Measurements from ENCODE around the gene RARRES1.
"Not testable (repeated sequence)": the region's sequence is repeated elsewhere in the genome, so short reads cannot be mapped to it uniquely, and the experiment has no call there.

RARRES1 gene

DNA sequence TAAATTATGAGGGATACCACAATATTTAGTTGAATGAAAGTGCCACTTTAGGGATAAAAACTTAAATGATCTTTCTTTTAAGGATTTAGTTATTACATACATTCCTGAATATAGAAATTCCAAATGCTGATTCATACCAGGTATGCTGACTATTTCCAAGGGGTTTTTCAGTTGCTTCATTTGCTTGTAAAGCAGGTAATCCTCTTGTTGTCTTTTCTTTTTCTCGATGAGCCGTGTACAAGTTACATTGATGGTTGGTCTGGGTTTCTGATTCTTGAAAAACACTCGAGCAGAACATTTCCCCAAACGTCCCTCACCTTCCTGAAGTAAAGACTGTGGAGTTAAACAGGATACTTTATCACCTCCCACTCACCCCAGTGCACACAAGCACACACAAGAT, 21.7 kb downstream of the RARRES1 start:
- no peak for DNase-seq (ENCODE audit: low spot score in 2 of 2)
- Mint-ChIP-seq H3K27ac (no peak overlapping the region), H3K36me3 (peaks cover 31% of the 10 kb centered on the region)

DNA sequence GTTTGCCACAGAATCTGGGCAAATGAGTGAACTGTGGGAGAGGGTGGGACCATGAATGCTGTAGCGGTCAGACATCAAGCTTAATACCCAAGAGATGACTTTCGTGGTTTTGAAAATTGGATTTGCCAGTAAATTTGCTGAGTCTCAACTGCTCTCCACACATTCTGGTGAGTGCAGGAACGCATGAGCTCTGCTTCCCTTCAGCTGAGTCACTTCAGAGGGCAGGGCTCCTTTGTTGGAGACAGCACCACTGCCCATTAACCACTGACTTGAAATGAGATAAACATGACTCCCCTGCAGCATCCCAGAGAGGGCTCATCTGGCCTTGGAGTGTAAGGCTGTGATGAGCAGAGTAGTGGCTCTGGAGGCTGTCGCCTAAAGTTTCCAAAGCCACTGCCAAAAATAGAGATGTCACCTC, 22.6 kb downstream of the RARRES1 start:
- peaks cover 33% of the 10 kb centered on the region for H3K36me3 Mint-ChIP-seq
- no peak overlapping the region for H3K27ac Mint-ChIP-seq
- H3K4me3 Mint-ChIP-seq: no peak overlapping the region
- H3K4me1 Mint-ChIP-seq: no peaks in the 10 kb centered on the region
- DNase-seq (ENCODE audit: low spot score in 2 of 2): no peak
- H3K9me3 Mint-ChIP-seq: no peaks in the 10 kb centered on the region
- no peaks in the 10 kb centered on the region for H3K27me3 Mint-ChIP-seq
- ATAC-seq (ENCODE audit: low read depth): no peak

More for the DNA sequence above, 21.7 kb downstream of the RARRES1 start:
- ATAC-seq (ENCODE audit: low read depth): no peak
- H3K4me1 Mint-ChIP-seq: no peaks in the 10 kb centered on the region
- no peak overlapping the region for H3K4me3 Mint-ChIP-seq
- H3K9me3 Mint-ChIP-seq: no peaks in the 10 kb centered on the region
- H3K27me3 Mint-ChIP-seq: no peaks in the 10 kb centered on the region

DNA sequence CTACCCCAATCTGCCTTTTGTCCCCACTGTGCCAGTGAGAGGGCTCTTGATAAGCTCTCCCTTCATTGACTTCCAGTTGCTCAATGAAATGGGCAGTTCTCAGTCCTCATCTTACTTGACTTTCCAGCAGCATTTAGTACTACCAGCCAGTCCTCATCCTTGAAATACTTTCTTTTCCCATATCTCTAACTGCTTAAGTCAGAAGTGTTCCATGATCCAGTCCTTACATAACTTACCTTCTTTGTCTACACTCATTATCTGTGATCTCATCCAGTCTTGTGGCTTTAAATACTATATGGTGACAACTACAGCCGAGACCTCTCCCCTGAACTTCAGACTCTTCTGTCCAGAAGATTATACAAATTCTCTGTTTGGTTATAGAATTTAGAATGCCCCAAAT, 28.7 kb downstream of the RARRES1 start:
- Mint-ChIP-seq H3K4me1 (peaks cover 3% of the 10 kb centered on the region), H3K4me3 (no peak overlapping the region), H3K9me3 (no peaks in the 10 kb centered on the region), H3K36me3 (peaks cover 37% of the 10 kb centered on the region), H3K27me3 (no peaks in the 10 kb centered on the region), H3K27ac (peak overlapping the region; percentile 4)
- no peak for ATAC-seq (ENCODE audit: low read depth)
- no peak for DNase-seq (ENCODE audit: low spot score in 2 of 2)

DNA sequence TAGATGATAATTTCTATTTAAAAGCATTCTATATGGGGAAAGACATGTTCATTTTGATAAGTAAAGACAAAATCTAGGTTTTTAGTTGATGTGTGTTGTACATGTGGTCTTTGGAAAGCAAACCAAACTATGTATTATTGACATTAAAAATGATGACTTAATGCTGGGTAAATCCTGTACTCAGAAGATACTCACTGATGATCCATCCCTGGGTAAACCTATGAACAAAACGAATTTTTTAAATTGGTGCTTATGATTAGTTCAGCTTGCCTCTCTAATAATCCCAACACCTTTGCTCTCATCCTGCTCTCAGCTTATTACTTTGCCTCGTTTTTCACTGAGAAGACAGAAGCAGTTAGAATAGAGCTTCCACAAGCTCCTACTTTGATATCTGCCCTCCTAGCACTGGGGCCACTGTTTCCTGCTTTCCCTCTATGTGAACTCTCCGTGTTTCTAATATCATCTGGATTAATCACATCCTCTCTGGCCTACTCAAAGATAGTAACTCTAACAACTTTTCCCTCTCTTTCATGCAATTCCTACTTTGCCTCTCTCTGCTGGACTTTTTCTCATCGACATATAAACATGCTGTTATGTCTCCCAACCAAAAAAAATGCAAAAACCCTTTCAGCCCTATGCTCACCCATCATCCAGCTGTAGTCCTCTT, 29.3 kb downstream of the RARRES1 start:
- H3K36me3 Mint-ChIP-seq: peaks cover 32% of the 10 kb centered on the region
- no peaks in the 10 kb centered on the region for H3K9me3 Mint-ChIP-seq
- no peak for DNase-seq (ENCODE audit: low spot score in 2 of 2)
- ATAC-seq (ENCODE audit: low read depth): no peak
- peak overlapping the region; percentile 4 for H3K27ac Mint-ChIP-seq
- H3K4me1 Mint-ChIP-seq: peaks cover 3% of the 10 kb centered on the region
- no peaks in the 10 kb centered on the region for H3K27me3 Mint-ChIP-seq
- H3K4me3 Mint-ChIP-seq: no peak overlapping the region

DNA sequence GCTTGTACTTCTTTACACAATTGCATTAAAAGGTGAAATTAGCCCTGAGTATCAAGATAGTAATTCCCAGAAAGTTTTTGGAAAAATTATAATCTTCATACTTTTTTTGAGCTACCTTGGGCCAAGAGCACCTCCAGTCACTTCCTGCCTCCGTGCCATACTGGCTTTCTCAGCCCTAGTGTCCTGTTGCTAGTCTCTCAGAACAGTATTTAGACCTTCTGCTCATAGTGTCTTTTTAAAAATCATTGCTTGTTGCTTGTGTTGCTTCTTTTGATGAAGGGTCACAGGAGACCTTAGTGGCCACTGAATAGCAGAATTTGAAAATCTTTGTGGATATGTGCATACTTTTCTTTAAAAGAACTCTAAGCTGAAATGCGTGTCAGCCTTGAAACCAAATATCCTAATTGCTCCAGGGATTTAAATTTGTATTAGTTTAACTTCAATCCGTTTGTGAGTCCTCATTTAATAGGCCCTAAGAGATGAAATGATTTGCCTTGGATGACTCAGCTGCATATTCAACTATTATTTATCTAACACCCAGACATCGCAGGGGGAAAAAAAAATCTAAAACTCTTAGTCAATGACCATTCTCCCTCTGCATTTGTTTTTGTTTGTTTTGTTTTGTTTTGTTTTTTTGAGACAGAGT, 30.7 kb downstream of the RARRES1 start:
- H3K9me3 Mint-ChIP-seq: no peaks in the 10 kb centered on the region
- H3K27me3 Mint-ChIP-seq: no peaks in the 10 kb centered on the region
- no peak overlapping the region for H3K4me3 Mint-ChIP-seq
- no peak overlapping the region for H3K27ac Mint-ChIP-seq
- DNase-seq (ENCODE audit: low spot score in 2 of 2): no peak
- H3K36me3 Mint-ChIP-seq: peaks cover 22% of the 10 kb centered on the region
- no peak for ATAC-seq (ENCODE audit: low read depth)
- H3K4me1 Mint-ChIP-seq: peaks cover 3% of the 10 kb centered on the region

DNA sequence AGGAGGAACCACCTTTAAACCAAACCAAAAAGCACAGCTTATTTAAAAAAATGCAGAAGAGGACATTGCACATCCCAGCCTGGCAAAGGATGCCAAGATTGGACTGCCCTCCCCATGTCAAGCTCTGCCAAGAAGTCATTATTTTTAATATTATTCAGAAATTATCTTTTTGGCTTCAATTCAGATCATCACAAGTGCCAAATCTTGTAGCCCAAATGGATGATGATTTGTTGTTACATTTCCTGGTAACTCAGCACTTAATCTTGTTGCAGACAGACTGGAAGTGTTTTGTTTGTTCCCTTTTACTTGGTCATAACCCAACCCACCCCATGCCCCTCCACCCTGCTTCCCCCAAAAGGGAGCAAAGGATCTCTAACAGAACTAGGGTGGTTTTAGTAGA, 31.7 kb downstream of the RARRES1 start:
- Mint-ChIP-seq H3K27me3 (no peaks in the 10 kb centered on the region), H3K9me3 (no peaks in the 10 kb centered on the region), H3K4me1 (peaks cover 3% of the 10 kb centered on the region), H3K27ac (no peak overlapping the region), H3K36me3 (peaks cover 17% of the 10 kb centered on the region), H3K4me3 (no peak overlapping the region)
- no peak for DNase-seq (ENCODE audit: low spot score in 2 of 2)
- ATAC-seq (ENCODE audit: low read depth): no peak

DNA sequence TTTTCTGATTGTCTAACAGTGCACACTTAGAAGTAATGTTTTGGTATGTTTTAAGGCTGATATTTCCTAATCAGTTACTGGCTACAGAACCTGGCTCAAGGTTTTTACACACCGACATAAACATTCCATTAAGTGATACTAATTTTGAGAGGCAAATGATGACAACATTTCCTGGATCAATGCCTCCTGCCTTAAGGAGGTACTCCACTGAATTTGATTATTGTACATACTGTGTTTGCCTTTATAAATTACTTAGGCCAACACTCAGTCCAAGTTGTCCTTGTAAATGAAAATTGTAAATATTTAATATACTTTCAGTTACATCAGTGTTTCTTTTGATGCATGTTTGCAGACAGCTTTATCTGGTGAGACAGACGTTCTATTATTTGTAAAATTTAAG, 35.6 kb downstream of the RARRES1 start:
- ATAC-seq (ENCODE audit: low read depth): no peak
- no peak overlapping the region for H3K27ac Mint-ChIP-seq
- no peak overlapping the region for H3K4me3 Mint-ChIP-seq
- no peak for DNase-seq (ENCODE audit: low spot score in 2 of 2)
- no peaks in the 10 kb centered on the region for H3K4me1 Mint-ChIP-seq
- H3K27me3 Mint-ChIP-seq: no peaks in the 10 kb centered on the region
- H3K36me3 Mint-ChIP-seq: peaks cover 24% of the 10 kb centered on the region
- peaks cover 1% of the 10 kb centered on the region for H3K9me3 Mint-ChIP-seq

DNA sequence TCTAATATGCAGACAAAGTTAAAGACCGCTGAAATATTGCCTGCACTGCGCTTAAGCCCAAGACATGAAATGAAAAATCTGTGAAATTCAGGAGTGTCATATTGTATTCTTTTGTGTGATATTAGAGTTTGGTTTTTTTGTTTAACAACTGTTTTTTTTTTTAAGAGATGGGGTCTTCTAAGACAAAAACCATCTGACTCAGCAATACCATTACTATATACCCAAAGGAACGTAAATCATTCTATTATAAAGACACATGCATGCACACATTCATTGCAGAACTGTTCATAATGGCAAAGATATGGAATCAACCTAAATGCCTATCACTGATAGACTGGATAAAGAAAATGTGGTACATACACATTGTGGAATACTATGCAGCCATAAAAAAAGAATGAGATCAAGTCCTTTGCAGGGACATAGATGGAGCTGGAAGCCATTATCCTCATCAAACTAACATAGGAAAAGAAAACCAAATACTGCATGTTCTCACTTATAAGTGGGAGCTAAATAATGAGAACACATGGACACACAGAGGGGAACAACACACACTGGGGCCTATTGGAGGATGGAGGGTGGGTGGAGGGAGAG, 38.3 kb downstream of the RARRES1 start:
- DNase-seq (ENCODE audit: low spot score in 2 of 2); H3K4me3 Mint-ChIP-seq; H3K4me1 Mint-ChIP-seq; H3K27me3 Mint-ChIP-seq; H3K9me3 Mint-ChIP-seq; H3K27ac Mint-ChIP-seq; ATAC-seq (ENCODE audit: low read depth): not testable (repeated sequence)
- peaks cover 34% of the 10 kb centered on the region for H3K36me3 Mint-ChIP-seq

DNA sequence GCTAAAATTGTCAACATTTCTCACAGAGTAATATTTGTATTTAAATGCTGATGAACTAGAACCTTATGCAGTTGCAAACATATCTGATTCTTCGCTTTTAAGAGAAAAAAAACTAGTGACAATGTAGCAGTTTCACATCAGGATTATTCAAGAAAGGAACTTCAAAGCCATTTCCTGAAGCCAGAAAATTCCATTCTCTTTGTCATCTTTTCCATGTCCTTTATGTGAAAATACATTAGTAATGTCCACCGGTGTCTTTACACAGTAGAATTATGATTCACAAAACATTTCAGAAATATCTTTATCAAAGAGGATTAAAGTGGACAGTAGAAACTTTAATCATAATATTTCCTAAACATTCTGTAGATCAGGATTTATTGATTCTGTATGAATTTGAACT, 47.1 kb downstream of the RARRES1 start:
- Mint-ChIP-seq H3K9me3 (no peaks in the 10 kb centered on the region), H3K4me1 (no peaks in the 10 kb centered on the region), H3K27me3 (no peaks in the 10 kb centered on the region)

DNA sequence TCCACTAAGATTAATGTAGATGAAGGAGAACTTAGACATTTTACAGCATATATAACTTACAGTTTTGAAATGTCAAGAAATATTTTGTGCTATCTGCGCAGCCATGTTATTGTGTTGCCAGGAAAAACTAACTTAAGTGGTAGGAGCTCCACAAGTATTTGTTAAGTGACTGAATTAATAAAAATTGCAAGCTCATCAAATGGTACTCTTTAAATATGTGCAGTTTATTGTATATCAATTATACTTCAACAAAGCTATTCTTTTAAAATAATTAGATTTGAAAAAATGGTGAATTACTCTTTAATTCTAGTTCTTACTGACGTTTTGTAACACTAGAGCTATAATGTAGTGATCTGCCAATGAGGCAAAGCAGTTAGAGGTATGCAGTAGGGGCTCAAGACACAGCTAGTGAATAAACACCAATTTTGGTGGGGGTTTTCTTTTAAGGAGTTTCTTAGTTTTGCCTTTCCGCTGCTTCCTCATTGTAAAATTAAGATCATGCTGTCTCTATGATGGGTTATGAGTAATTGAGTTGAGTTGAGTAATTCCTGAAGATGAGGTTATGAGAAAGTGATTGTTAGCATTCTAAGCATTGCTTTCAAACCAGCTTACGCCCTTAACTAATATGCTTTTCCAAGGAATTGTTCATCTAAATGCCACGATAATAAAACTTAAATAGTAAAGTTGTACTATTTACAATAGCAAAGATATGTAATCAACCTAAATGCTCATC, 48.9 kb downstream of the RARRES1 start:
- Mint-ChIP-seq H3K27ac (no peak overlapping the region), H3K9me3 (no peaks in the 10 kb centered on the region), H3K36me3 (peaks cover 12% of the 10 kb centered on the region), H3K27me3 (no peaks in the 10 kb centered on the region), H3K4me3 (no peak overlapping the region), H3K4me1 (no peaks in the 10 kb centered on the region)
- DNase-seq (ENCODE audit: low spot score in 2 of 2) (no peak), ATAC-seq (ENCODE audit: low read depth) (no peak)

More for the DNA sequence above, 47.1 kb downstream of the RARRES1 start:
- Mint-ChIP-seq H3K36me3 (peaks cover 13% of the 10 kb centered on the region), H3K4me3 (no peak overlapping the region), H3K27ac (no peak overlapping the region)
- no peak for DNase-seq (ENCODE audit: low spot score in 2 of 2)
- ATAC-seq (ENCODE audit: low read depth): no peak

DNA sequence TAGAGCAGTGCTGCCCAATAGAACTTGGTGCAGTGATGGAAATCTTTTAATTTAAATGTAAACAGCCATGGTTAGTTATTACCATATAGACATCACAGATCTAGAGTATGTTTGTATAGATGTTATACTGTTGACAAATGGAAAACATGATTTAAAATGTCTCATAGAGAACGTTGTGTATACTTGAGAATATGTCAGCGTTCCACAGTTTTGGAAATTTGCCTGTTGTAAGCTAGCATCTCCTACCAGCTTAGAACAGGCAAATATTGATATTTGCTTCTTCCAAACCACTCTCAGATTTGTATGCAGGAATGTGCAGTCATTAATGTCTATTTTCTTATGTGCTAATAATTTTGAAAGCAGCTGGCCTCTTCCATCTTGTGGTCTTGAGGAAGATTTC, 51.4 kb downstream of the RARRES1 start:
- Mint-ChIP-seq H3K27me3 (no peaks in the 10 kb centered on the region), H3K4me3 (no peak overlapping the region), H3K27ac (no peak overlapping the region), H3K4me1 (no peaks in the 10 kb centered on the region), H3K36me3 (peaks cover 14% of the 10 kb centered on the region), H3K9me3 (no peaks in the 10 kb centered on the region)
- ATAC-seq (ENCODE audit: low read depth): no peak
- no peak for DNase-seq (ENCODE audit: low spot score in 2 of 2)

DNA sequence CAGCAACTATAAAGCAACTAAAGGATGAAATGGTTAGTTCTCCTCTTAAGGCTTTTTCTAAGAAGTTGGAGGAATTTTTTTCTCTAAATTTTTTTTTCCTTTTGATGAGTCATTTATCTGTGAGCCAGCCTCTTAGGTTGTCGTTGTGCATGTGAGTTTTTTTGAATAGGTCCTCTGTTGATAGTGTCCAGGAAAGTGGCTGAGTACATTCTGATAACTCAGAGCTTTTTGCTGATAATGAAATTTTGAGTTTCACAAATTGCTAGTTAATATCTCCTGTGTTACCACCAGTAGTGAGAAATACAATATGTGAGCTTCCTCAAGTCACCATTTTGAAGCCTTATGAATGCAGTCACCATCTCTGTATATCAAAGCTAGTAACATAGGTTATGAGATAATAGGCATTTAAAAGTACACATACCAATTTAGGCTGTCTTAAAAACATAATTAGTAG, 52.7 kb downstream of the RARRES1 start:
- Mint-ChIP-seq H3K36me3 (peaks cover 14% of the 10 kb centered on the region), H3K4me1 (no peaks in the 10 kb centered on the region), H3K27me3 (no peaks in the 10 kb centered on the region)

DNA sequence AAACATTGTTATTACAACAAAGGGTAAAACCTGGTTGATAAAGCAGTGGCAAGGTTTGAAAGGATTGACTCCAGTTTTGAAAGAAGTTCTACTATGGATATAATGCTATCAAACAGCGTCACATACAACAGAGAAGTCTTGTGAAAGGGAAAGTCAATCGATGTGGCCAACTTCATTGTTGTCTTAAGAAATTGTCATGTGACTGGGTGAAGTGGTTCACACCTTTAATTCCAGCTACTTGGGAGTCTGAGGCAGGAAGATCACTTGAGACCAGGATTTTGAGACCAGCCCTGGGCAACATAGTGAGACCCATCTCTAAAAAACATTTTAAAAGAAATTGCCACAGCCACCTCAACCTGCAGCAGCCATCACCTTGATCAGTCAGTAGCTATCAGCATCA, 53.6 kb downstream of the RARRES1 start:
- H3K4me1 Mint-ChIP-seq: no peaks in the 10 kb centered on the region
- ATAC-seq (ENCODE audit: low read depth) (no peak), DNase-seq (ENCODE audit: low spot score in 2 of 2) (no peak)
- no peaks in the 10 kb centered on the region for H3K27me3 Mint-ChIP-seq
- no peak overlapping the region for H3K4me3 Mint-ChIP-seq
- H3K27ac Mint-ChIP-seq: no peak overlapping the region
- H3K36me3 Mint-ChIP-seq: peaks cover 9% of the 10 kb centered on the region
- H3K9me3 Mint-ChIP-seq: no peaks in the 10 kb centered on the region

More for the DNA sequence above, 52.7 kb downstream of the RARRES1 start:
- no peak for ATAC-seq (ENCODE audit: low read depth)
- DNase-seq (ENCODE audit: low spot score in 2 of 2): no peak
- Mint-ChIP-seq H3K4me3 (no peak overlapping the region), H3K9me3 (no peaks in the 10 kb centered on the region), H3K27ac (no peak overlapping the region)

Measured in memory B cell (primary cell).